Umbilical cord (tissue), 2 donors: ENCODE results near the gene ATG5. TPM values are rescaled to one million over a fixed set of nuclear protein-coding genes. Genes with fewer than 3 reads are reported as not detected.

Source experiments
- DNase-seq: peaks from one replicate; pipeline ENCODE4 v3.0.0-alpha.2; 2015; ENCODE audit warnings: low spot score
- total RNA-seq: library from RNA; depleted of rRNA; stranded (reverse); fragments of >200 nt; gene quantifications from one replicate; pipeline ENCODE4 v1.2.3, GENCODE V29; 2014; ENCODE audit warnings: low replicate concordance; ENCODE audit not compliant: insufficient read depth

Gene ATG5
- 65.0 TPM for total RNA-seq

DNA sequence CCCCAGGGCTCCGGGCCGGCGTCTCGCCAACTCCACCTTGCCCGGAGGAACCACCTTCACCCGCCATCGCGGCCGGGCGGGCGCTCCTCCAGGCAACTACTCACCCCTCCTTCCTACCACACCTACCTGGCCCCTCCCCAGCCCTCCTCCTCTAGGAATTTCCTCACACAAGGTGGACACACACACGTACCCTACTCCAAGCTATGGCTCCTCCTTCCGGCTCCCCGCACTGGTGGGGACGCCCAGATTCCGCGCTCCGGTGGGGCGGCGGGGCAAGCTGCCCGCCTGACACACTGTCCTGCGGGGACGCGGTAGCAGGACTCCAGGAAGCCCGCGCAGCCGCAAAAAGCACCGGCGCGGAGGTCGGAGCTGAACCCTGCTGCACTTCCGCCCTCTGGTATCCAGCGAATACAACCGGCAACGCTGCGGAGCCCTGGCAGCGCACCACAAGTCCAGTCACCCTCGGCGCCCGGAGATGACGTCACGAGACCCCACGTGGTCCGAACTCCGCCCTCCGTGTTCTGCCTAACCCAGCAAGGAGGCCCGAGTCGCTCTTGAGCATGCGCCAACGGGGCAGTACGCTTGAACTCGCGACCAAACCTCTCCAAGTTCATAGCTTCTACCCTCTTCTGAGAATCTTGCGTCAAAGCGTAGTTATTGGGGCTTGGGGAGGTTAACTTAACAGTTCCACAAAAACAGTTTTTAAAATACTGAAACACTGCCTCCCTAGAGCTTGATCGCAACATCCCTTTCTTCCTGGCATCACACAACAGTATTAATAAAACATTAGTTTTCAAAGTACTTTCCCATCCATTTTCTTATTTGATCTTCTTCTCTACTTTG is at the start of gene ATG5:
Gene ATG5, minus strand, starts transcription at position 425 of the 843 bp plus-strand sequence. CDS start 9,552 bp downstream, outside the sequence.
- DNase-seq = peak; percentile 99

DNA sequence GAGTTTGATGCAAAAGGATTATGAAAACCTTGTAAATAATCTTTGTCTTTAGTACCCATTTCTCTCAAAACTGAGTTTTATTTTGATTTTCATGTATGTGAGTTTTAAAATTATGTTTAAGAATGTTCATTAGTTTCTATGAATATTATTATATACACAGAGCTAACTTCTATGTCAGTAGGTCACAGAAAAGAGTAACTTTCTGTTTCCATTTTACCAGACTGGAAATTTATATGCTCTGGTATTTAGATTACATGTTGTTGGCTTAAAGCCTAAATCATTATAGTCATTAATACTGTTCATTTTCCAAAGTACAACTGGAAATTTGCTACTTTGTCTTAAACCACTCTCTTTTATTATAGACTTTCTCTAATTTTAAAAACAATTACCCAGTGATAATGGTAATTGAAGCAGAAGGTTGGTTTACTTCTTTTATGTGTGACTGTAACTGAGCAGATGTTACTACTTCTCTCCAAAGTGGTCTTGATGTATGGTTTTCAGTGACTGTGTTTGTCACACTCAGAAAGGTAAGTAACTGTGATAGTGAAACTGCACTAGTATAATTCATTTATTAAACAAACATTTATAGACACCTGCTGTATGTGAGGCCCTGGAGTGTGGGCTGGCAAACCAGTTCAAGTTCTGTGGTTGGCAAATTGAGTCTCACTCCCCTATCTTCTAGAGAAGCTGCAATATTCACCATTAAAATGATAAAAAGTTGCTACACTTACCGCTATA is 48.1 kb upstream of the ATG5 start:
- DNase-seq = no peak

GRCh38 chr6:106372838-106373501 is 47.4 kb upstream of the ATG5 start:
- no peak for DNase-seq

GRCh38 chr6:106370639-106371038 is 45.1 kb upstream of the ATG5 start:
- DNase-seq = no peak

- no peak for DNase-seq
Observed at GRCh38 chr6:106369739-106370138, 44.2 kb upstream of the ATG5 start.

- DNase-seq = no peak
Observed at GRCh38 chr6:106363401-106364138, 38.0 kb upstream of the ATG5 start.

DNA sequence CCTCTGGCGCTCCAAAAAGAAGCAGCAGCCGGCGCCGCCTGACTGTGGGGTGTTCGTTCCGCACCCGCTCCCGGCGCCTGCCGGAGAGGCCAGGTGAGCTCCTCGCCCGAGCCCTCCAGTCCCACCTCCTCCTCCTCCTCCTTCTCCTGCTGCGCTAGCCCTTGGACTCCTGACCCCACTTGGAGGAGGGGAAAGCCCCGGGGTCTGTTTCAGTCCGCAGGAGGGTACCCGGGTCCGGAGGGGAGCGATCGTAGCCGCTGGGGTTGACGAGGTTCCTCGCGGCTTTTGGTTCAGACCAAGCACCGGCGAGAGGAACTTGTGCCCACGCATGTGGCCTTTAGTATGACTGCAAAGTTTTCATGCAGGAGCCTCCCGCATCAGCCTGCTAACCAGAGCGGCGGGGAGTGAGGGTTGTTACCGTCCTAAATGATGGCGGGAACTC is 35.5 kb upstream of the ATG5 start:
- DNase-seq = no peak

DNA sequence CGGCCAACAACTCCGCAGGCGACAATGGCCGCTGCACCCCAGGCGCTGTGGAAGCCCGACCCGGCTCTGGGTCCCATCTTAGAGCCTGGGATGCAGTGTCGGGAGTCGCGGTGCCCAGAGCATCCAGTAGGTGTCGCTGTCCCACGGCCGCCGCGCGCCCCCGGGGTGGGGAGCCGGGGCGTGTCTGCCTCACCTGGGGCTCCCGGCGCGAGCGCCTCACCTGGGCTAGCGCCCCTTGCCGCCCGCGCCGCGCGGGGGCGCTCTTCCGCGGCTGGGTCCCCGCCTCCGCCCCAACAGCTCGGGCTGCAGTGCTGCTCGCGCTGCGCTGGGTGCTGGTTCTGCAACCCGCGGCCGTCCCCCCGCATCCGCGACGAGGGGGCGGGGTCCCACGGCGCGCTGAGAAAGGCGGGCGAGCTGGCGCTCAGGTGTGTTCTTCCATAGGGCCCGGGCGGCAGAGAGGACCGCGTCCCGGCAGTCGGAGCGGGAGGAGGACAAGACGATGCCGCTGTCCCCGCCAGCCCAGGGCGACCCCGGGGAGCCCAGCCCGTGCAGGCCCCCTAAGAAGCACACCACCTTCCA is 34.9 kb upstream of the ATG5 start, which contains the start of gene CRYBG1:
Gene CRYBG1, plus strand, starts transcription at position 308 of the 579 bp plus-strand sequence. Its CDS starts 192 bp downstream, at position 500.
- DNase-seq = peak; percentile 35

- DNase-seq = no peak
Observed at GRCh38 chr6:106359959-106360409, 34.4 kb upstream of the ATG5 start.

GRCh38 chr6:106356378-106356777 is 30.8 kb upstream of the ATG5 start:
- DNase-seq = no peak

GRCh38 chr6:106347219-106347618 is 21.7 kb upstream of the ATG5 start:
- DNase-seq = no peak

GRCh38 chr6:106339334-106340029 is 13.9 kb upstream of the ATG5 start:
- peak; percentile 51 for DNase-seq

GRCh38 chr6:106334646-106335448 is 9.3 kb upstream of the ATG5 start:
- DNase-seq = peak; percentile 41

DNA sequence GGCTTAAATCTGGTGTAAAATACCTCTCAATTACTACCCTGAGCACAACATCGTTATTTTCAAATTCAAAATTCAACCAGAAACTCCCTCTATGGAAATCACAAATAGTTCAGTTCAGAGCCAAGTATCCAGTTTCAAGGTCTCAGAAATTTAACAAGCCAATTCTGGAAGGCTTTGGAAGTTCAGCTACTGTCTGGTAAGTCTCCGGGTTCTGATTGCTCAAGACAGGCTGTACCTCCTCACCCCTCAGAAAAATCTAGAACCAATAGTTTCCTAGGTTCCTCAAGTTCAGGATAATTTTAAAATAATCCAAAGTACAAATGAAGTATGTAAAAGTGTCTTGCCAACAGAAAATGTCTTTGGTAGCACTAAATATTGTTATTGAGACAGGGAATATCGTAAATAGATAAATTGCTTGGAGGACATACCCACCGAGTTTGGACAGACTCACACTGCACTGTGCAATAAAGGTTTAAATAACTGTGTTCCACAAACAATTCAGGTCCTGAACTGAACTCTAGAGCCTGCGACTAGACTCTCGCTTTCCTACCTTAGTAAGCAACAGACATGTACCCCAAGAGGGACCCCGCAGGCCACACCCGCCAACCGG is 729 bp downstream of the ATG5 start:
- DNase-seq = no peak

GRCh38 chr6:106321940-106322339 is 3.6 kb downstream of the ATG5 start:
- no peak for DNase-seq

GRCh38 chr6:106318851-106319250 is 6.7 kb downstream of the ATG5 start:
- DNase-seq = no peak

DNA sequence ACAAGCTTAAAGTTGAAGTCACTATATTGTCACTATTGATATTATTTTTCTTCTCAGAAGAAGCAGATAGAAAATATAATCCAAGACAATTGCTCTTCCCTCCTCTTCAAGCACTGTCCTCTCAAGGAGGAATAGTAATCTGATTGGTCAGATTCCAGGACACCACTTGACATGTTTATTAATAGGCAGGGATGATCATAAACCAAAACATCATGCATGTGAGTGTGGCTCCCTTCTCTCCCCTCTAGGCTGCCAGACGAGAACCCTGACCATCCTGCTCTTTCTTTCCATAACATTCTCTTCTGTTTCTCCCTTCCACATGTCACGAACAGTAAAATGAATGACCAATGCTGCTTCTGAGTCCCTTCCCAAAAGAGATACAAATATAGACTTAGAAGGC is 7.5 kb downstream of the ATG5 start:
- no peak for DNase-seq

DNA sequence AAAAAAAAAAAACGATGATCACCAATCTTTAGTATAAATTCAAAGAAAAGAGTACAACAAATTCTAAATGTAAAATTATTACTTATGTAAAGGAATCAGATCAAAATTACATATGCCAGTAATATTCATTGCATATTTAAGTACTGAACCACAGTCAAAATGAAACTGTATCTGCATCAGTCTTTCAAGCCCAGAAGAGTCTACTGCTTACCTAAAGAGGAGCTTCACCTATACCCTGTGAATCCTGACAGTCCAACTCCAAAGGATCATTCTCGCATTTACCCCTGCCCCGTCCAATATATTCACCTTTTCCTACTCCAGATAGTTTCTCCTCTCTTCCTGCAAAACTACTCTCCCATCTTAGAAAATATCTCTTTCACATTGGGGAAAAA is 9.2 kb downstream of the ATG5 start:
- DNase-seq = no peak
